GM18873 (cell line): ENCODE results near the gene PTPRK.

Experiments
- ATAC-seq: cut with Tn5 transposase; IDR thresholded peaks from one replicate; pipeline ENCODE4 v1.9.1; 2021; ENCODE audit warnings: mild to moderate bottlenecking, moderate library complexity, moderate number of reproducible peaks; ENCODE audit not compliant: unreplicated experiment, low FRiP score

PTPRK gene

DNA sequence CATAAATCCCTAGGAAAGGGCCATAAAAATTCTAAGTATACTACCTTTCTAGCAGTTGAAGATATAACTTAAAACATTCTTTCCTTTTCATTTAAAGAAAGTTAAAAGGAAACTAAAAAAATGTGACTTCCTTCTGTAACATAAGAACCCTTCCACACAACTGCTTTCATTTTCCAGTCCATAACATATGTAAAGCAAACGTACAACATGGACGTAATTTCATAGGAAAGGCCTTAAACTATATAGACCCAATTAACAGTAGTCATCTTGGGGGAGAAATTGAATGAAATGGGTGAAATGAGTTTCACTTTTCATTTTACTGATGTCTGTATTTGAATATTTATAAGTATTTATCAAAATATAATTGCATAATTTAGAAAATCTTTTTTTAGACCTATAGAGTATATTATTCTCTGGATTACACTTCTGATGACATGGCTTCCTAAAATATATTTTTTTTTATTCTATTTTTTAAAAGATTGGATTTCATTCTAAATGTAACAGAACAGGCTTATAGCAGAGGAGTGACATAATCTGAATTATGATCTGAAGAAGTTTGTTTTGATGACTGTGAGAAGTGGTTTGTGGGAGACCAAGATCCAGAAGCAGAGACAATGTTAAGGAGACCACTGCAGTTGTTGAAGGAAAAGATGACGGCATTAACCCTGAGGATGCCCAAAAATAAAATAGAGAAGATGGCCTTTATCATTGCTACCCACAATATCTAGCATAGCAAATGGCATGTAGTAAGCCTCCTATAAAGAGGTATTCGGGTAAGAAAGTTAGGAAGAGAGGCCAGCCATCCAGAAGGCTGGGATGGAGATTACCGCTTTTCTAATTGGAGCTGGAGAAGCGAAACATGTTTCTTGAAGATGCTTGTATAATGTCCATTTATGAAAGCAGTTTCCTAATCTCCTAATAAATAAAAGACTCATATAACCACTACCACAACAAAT lies 260.4 kb downstream of the PTPRK start:
- peak; percentile 41 for ATAC-seq

- ATAC-seq: peak; percentile 96
These were observed 261.2 kb downstream of the PTPRK start for GRCh38 chr6:128259029-128259724.

DNA sequence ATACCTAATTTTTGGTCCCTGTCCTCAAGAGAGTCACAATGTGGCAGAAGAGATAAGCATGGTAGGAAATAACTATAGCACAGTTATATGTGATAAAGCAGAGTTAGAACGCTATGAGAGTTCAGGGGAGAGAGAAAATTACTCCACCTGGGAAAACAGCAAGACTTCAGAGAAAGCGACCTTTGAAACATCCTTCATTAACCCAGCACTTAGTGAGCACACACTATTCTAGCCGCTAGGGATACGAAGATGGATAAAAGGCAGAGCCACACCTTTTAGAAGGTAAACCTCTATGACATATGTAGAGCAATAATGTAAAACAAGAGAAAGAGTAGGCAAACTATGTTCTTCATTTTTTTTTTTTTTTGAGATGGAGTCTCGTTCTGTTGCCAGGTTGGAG lies 264.3 kb downstream of the PTPRK start:
- no peak for ATAC-seq

- no peak for ATAC-seq
These were observed 267.8 kb downstream of the PTPRK start for GRCh38 chr6:128252341-128253176.

GRCh38 chr6:128251445-128252340 lies 268.7 kb downstream of the PTPRK start:
- ATAC-seq: no peak

DNA sequence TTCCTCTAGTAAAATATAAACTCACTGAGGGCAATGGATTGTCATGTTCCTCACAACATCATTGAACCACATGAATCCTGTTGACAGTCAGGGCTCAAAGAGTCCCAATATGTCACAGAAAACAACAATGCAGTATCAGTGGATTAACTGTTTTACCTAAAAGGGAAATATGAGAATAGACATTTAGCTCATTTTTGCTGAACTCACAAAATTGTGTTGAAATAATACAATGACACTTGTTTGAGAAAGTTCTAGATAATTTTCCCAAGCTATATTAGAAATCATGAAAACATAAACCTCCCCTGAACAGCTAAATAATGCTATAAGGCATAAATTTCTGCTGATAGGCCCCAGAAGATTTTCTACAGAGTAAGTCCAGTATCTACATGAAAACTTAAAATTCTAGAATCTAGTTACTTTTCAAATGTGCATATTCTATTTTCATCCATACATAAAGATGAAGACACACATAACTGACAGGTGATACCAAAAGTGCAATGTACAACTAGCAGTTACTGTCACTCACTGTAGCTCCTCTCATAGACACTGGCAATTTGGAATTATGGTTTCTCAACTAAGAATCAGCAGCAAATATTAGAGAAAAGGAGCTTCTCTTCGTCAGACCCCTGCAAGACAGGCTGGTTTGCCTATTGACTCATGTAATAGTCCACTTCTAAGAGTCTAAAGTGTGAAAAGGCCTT lies 269.9 kb downstream of the PTPRK start:
- no peak for ATAC-seq

GRCh38 chr6:128249429-128249828 lies 271.0 kb downstream of the PTPRK start:
- ATAC-seq: no peak

DNA sequence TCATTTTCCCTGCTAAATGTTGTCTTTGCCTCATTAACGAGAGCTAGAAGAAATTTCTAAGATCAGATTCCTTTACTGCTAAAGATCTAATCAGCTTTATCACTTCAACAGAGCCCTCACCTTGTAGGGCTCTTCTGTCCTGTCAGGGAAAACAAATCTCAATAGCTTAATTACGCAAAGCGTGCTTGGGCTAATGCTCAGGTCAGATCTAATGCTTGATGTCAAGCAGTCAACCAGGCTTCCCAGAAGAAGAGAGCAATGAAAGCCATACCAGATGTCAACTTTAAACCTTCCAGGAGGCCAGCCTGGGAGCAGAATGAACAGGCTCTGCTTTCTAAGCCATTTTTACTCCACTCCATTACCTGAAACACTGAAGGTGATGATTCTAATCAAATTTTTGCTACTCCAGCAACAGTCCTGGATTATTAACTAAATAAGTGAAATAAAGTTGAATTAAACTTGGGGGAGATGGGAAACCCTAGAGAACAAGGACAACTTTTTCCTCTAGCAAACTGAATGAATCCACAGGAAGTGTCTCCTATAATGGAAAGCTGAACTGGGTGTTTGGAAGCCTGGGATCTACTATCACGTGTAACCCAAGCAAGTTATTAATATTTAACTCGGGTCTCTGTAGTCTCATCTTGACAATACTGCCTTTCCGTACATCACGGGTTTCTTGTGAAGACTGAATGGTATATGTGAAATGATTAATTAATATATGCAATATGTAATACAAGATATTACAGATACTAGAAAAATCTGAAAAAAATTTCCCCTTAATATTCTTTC lies 273.7 kb downstream of the PTPRK start:
- no peak for ATAC-seq

- no peak for ATAC-seq
These were observed 275.5 kb downstream of the PTPRK start for GRCh38 chr6:128244751-128245405.

DNA sequence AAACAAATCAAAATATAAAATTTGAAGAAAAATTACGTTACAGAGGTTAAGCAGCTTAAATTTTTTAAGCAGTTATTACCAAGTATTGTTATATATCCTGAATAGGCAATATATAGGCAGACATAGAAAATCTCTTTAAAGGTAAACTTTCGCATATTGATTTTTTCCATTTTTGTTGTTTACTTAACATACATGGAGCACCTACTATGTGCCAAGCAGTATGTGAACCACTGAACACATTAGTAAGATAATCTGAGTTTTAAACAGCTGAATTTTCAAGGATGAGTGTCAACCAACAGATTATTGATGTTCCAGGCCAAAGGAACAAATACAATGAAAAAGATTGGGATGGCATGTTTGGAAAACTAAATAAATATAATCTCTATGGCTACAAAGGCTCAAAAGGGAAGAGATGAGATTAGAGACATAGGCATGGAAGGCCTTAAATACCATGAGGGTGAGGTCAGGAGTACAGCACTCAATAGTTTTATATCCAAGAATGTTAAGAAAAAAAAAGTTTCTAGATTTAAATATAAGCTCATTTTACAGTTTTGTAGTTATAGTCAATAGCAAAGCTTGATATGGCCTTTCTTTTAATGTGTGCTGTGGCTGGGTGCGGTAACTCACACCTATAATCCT lies 277.5 kb downstream of the PTPRK start:
- ATAC-seq: no peak

DNA sequence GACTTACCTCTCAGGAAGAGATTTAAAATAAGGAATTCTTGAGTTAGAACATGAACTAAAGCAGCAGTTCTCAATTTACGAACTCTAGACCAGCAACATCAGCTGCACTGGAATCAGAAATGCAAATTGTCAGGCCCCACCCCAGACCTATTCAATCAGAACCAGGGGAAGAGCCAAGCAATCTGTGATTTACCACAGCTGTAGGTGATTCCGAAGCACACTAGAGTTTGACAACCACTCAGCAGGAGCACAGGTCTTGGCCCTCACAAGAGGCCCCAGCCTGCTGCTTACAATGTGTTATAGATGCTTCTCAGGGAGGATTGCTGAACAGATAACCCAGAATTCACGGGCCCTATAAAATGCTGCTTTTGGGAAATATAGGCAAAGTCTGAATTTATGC lies 279.2 kb downstream of the PTPRK start:
- ATAC-seq: peak; percentile 51

DNA sequence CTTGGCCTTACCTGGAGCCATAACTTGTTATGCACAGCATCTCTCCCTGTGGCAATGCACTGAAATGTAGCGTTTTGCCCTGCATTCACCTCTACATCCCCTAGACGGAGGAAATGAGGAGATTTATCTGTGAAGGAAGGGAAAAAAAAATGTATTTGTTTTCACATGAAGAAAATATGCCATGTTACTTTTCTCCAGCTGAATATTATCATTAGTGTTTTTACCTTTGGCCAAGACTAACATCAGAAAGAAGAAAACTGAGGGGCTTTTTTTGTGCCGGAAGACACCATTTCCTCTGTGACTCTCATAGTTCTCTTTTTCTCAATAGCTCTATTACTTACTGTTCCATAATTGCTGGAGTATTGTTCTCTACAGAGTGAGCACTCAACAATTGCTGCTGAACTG lies 280.4 kb downstream of the PTPRK start:
- peak; percentile 72 for ATAC-seq

GRCh38 chr6:128239146-128239545 lies 281.3 kb downstream of the PTPRK start:
- ATAC-seq: no peak

DNA sequence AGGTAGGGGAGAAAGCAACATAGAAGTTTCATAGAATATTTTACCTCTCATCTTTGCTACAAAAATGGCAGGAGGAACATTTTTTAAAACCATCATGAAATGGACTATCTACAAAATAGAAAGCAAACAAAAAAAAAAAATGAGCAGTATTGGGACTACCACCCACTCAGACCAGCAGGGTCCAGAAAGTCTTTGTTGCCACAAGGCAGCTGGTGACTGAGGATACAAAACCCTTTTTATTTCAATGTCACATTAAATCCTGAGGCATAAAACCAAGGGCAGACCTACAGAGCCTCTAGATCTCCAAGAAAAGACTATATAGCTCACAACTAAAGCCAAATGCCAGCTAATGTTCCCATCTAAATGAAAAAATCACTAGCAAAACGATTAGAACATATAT lies 282.2 kb downstream of the PTPRK start:
- ATAC-seq: no peak

DNA sequence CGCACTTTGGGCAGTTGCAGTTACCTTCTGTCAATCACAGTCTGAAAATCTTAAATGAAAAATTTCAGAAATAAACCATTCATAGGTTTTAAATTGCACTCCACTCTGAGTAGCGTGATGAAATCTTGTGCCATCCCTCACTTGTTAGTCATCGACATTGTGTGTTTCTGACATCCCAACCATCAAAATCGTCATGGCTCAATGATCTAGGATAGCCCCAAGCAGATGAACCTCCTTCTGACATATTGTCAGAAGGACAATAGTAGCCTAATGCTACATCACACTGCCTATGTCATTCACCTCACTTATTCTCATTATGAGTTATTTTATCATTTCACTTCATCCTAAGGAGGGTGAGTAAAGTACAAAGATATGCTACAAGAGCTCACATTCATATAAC lies 284.8 kb downstream of the PTPRK start:
- ATAC-seq: no peak

- ATAC-seq: no peak
These were observed 286.9 kb downstream of the PTPRK start for GRCh38 chr6:128233531-128233930.

- no peak for ATAC-seq
These were observed 290.0 kb downstream of the PTPRK start for GRCh38 chr6:128230267-128230989.
